H1 (cell line): ENCODE results near the gene DCHS1. TPM values are rescaled to one million over a fixed set of nuclear protein-coding genes. Genes with fewer than 3 reads are reported as not detected.
A peak's percentile ranks its signal among the peaks of the same experiment; 100 is the strongest.

ENCODE experiments used
- CTCF ChIA-PET: fragments of 300-600 bp; sonication (Branson Sonifier 250); formaldehyde crosslinking; loops from one replicate; lab custom pipeline; 2021; ENCODE audit not compliant: partially characterized antibody; lab: Charles Lee
- POLR2A ChIA-PET: fragments of 300-600 bp; sonication (Branson Sonifier 250); formaldehyde crosslinking; loops from one replicate; lab custom pipeline; 2021; ENCODE audit warnings: inconsistent platforms; ENCODE audit not compliant: partially characterized antibody; lab: Charles Lee
- DNase-seq, 2 experiments: peaks; one replicate each; pipeline versions ENCODE4 v3.0.0 to v3.0.0-alpha.2; 2010 to 2022; ENCODE audit warnings: low spot score in 2 of 2, low read depth in 1 of 2, mixed read lengths in 1 of 2
- FAIRE-seq: peaks from 2 replicates; lab custom pipeline; 2011; peaks lifted over from hg19 to GRCh38; lab: Jason Lieb, UNC
- H2AFZ ChIP-seq: 2 replicates; pipeline ENCODE4 v1.8.1; 2012; ENCODE audit warnings: low read length, inconsistent platforms
- H2AK5ac ChIP-seq: 2 replicates; pipeline ENCODE4 v1.6.1; 2013; ENCODE audit warnings: low read depth, low read length
- H2BK120ac ChIP-seq: replicated peaks from 2 replicates; pipeline ENCODE3; 2013; ENCODE audit warnings: low read depth, low read length, inconsistent platforms
- H2BK12ac ChIP-seq: 2 replicates; pipeline ENCODE4 v1.6.1; 2013; ENCODE audit warnings: low read depth, low read length
- H2BK15ac ChIP-seq: 2 replicates; pipeline ENCODE4 v1.6.1; 2013; ENCODE audit warnings: low read length
- H2BK20ac ChIP-seq: 2 replicates; pipeline ENCODE4 v1.6.1; 2013; ENCODE audit warnings: low read length
- H2BK5ac ChIP-seq: 2 replicates; pipeline ENCODE4 v1.6.1; 2013; ENCODE audit warnings: low read depth, low read length
- H3K14ac ChIP-seq: 2 replicates; pipeline ENCODE4 v1.6.1; 2013; ENCODE audit warnings: inconsistent platforms; ENCODE audit not compliant: insufficient read length
- H3K18ac ChIP-seq: 2 replicates; pipeline ENCODE4 v1.6.1; 2013; ENCODE audit warnings: low read length; ENCODE audit errors: extremely low read depth
- H3K23ac ChIP-seq: 2 replicates; pipeline ENCODE4 v1.6.1; 2013; ENCODE audit warnings: inconsistent platforms; ENCODE audit not compliant: insufficient read length
- H3K23me2 ChIP-seq: 2 replicates; pipeline ENCODE4 v1.6.1; 2013; ENCODE audit warnings: low read depth, low read length
- H3K27ac ChIP-seq: 2 replicates; pipeline ENCODE4 v1.6.1; 2011; ENCODE audit warnings: low read depth, low read length, inconsistent platforms
- H3K27me3 ChIP-seq, 4 experiments: replicated peaks in 1 of 4; 1 replicate in 1 of 4; 2 replicates in 3 of 4; pipeline versions ENCODE4 v1.6.1 to v1.8.1; 2011 to 2013; ENCODE audit warnings: low read length in 3 of 4, mild to moderate bottlenecking in 3 of 4, inconsistent platforms in 2 of 4, mixed read lengths in 2 of 4, moderate library complexity in 1 of 4; ENCODE audit not compliant: control insufficient read depth in 3 of 4, insufficient read depth in 3 of 4; ENCODE audit errors: extremely low read depth in 1 of 4
- H3K36me3 ChIP-seq, 4 experiments: 2 replicates each; pipeline versions ENCODE4 v1.6.1 to v1.8.1; 2011 to 2013; ENCODE audit warnings: mild to moderate bottlenecking in 4 of 4, low read length in 3 of 4, moderate library complexity in 2 of 4, control low read depth in 1 of 4, inconsistent platforms in 1 of 4; ENCODE audit not compliant: insufficient read depth in 4 of 4, control insufficient read depth in 2 of 4
- H3K4ac ChIP-seq: replicated peaks from 2 replicates; pipeline ENCODE3; 2013; ENCODE audit warnings: low read length, low read depth, mixed read lengths, inconsistent platforms; ENCODE audit not compliant: insufficient read length
- H3K4me1 ChIP-seq, 4 experiments: replicated peaks in 1 of 4; 1 replicate in 1 of 4; 2 replicates in 3 of 4; pipeline versions ENCODE4 v1.6.1 to v1.8.1; 2011 to 2013; ENCODE audit warnings: low read length in 3 of 4, inconsistent platforms in 2 of 4, mixed read lengths in 1 of 4; ENCODE audit not compliant: insufficient read depth in 4 of 4, control insufficient read depth in 3 of 4
- H3K4me2 ChIP-seq, 2 experiments: 2 replicates each; pipeline versions ENCODE4 v1.6.1 to v1.8.1; 2011 to 2013; ENCODE audit warnings: low read depth in 2 of 2, low read length in 2 of 2, control low read depth in 1 of 2, inconsistent platforms in 1 of 2, mild to moderate bottlenecking in 1 of 2; ENCODE audit not compliant: insufficient read depth in 1 of 2
- H3K4me3 ChIP-seq, 4 experiments: fragments of 200-600, 300-600 bp in 1 of 4; sonication (generic), shearing (Covaris generic), sonication (Bioruptor Twin) in 1 of 4; 2 replicates each; pipeline versions ENCODE4 v1.5.1 to v1.8.1; 2011 to 2016; ENCODE audit warnings: low read length in 4 of 4, low read depth in 3 of 4, control low read depth in 2 of 4, inconsistent platforms in 2 of 4, mild to moderate bottlenecking in 2 of 4, mixed read lengths in 1 of 4, moderate library complexity in 1 of 4; ENCODE audit not compliant: insufficient read depth in 2 of 4; ENCODE audit errors: extremely low read depth in 1 of 4
- H3K56ac ChIP-seq: replicated peaks from 2 replicates; pipeline ENCODE3; 2013; ENCODE audit warnings: low read depth, mild to moderate bottlenecking, mixed read lengths, low read length, inconsistent platforms; ENCODE audit not compliant: insufficient read length
- H3K79me1 ChIP-seq: 2 replicates; pipeline ENCODE4 v1.6.1; 2013; ENCODE audit warnings: low read depth, low read length, control low read depth
- H3K79me2 ChIP-seq, 2 experiments: 2 replicates each; pipeline versions ENCODE4 v1.6.1 to v1.8.1; 2012 to 2013; ENCODE audit warnings: low read length in 2 of 2, mild to moderate bottlenecking in 2 of 2, inconsistent platforms in 1 of 2; ENCODE audit not compliant: insufficient read depth in 2 of 2, control insufficient read depth in 1 of 2
- H3K9ac ChIP-seq, 4 experiments: replicated peaks in 1 of 4; 1 replicate in 1 of 4; 2 replicates in 3 of 4; pipeline versions ENCODE4 v1.6.1 to v1.8.1; 2011 to 2013; ENCODE audit warnings: low read depth in 3 of 4, low read length in 3 of 4, control low read depth in 2 of 4, mild to moderate bottlenecking in 2 of 4, moderate library complexity in 2 of 4, inconsistent platforms in 1 of 4; ENCODE audit errors: extremely low read depth in 1 of 4
- H3K9me3 ChIP-seq, 2 experiments: 2 replicates each; pipeline versions ENCODE4 v1.6.1 to v1.8.1; 2012 to 2013; ENCODE audit warnings: mild to moderate bottlenecking in 2 of 2, moderate library complexity in 2 of 2, control low read depth in 1 of 2, inconsistent platforms in 1 of 2, low read depth in 1 of 2, low read length in 1 of 2, mixed read lengths in 1 of 2; ENCODE audit not compliant: insufficient read depth in 2 of 2
- H4K20me1 ChIP-seq, 2 experiments: replicated peaks in 1 of 2; 2 replicates each; pipeline versions ENCODE3 to v1.8.1; 2011 to 2013; ENCODE audit warnings: inconsistent platforms in 2 of 2, low read length in 2 of 2, mild to moderate bottlenecking in 1 of 2; ENCODE audit not compliant: insufficient read depth in 2 of 2, control insufficient read depth in 1 of 2
- H4K5ac ChIP-seq: 2 replicates; pipeline ENCODE4 v1.6.1; 2013; ENCODE audit warnings: low read length, low read depth, mixed read lengths, inconsistent platforms; ENCODE audit not compliant: insufficient read length
- H4K8ac ChIP-seq: 2 replicates; pipeline ENCODE4 v1.8.0; 2013; ENCODE audit warnings: mild to moderate bottlenecking, moderate library complexity, low read length, inconsistent platforms; ENCODE audit not compliant: insufficient read depth; ENCODE audit errors: extremely low read depth
- H4K91ac ChIP-seq: replicated peaks from 2 replicates; pipeline ENCODE3; 2013; ENCODE audit warnings: low read length, mixed read lengths, inconsistent platforms; ENCODE audit not compliant: insufficient read length
- BRCA1 ChIP-seq: IDR thresholded peaks from 2 replicates; pipeline ENCODE4 v1.6.1; 2012; ENCODE audit warnings: low read depth, low read length, improper control_type of control experiment
- HDAC6 ChIP-seq: IDR thresholded peaks from one replicate; pipeline ENCODE4 v1.7.1; 2012; ENCODE audit warnings: low read depth, mild to moderate bottlenecking, inconsistent platforms, low read length, moderate library complexity
- KDM4A ChIP-seq: IDR thresholded peaks from one replicate; pipeline ENCODE4 v1.7.1; 2012; ENCODE audit warnings: low read depth, mild to moderate bottlenecking, moderate library complexity, low read length, inconsistent platforms; ENCODE audit not compliant: severe bottlenecking
- POLR2A ChIP-seq, 2 experiments: IDR thresholded peaks; 1 replicate in 1 of 2; 2 replicates in 1 of 2; pipeline ENCODE4 v1.6.1; 2011; ENCODE audit warnings: low read depth in 2 of 2, low read length in 2 of 2, mild to moderate bottlenecking in 2 of 2; ENCODE audit errors: control extremely low read depth in 1 of 2
- SP1 ChIP-seq: IDR thresholded peaks from 2 replicates; pipeline ENCODE4 v1.6.1; 2011; ENCODE audit warnings: low read depth, low read length
- WGBS, 2 experiments: shearing (Covaris generic) in 1 of 2; methylation state at CpG; one replicate each; pipeline versions ENCODE4 v1.1.6 to v1.1.7; 2013 to 2015; ENCODE audit warnings: low lambda C conversion rate in 2 of 2, mixed read lengths in 2 of 2, inconsistent platforms in 1 of 2, low coverage in 1 of 2, missing lambda C conversion rate in 1 of 2; ENCODE audit not compliant: insufficient replicate concordance in 2 of 2, insufficient coverage in 1 of 2, insufficient read length in 1 of 2; ENCODE audit errors: extremely low coverage in 1 of 2, missing lambda C conversion rate in 1 of 2; 5-methylcytosine and 5-hydroxymethylcytosine counted together
- polyA plus RNA-seq, 7 experiments: library from polyadenylated mRNA; depleted of rRNA in 3 of 7; stranded (reverse) in 5 of 7; unstranded in 2 of 7; fragments of >200 nt in 5 of 7; fragments of 200-250 nt in 2 of 7; gene quantifications; 1 replicate in 5 of 7; 2 replicates in 1 of 7; 4 replicates in 1 of 7; pipeline versions ENCODE4 v1.2.1 to v1.2.3, GENCODE V29; 2011 to 2013; ENCODE audit warnings: missing spikeins in 2 of 7, mixed read lengths in 2 of 7
- total RNA-seq: library from RNA; stranded (reverse); fragmentation: NEBNext Ultra II Directional; extraction: Animal tissue kit (Norgen Biotek cat#: 25700); gene quantifications from 2 replicates; pipeline ENCODE4 v1.2.1, GENCODE V29; 2021

DCHS1 gene
- total and polyA plus RNA-seq, 2 of the 8 experiments (the other 6 are each of a cell fraction or from before 2014, with no cell fraction given): 8.2 to 10.5 TPM

DNA sequence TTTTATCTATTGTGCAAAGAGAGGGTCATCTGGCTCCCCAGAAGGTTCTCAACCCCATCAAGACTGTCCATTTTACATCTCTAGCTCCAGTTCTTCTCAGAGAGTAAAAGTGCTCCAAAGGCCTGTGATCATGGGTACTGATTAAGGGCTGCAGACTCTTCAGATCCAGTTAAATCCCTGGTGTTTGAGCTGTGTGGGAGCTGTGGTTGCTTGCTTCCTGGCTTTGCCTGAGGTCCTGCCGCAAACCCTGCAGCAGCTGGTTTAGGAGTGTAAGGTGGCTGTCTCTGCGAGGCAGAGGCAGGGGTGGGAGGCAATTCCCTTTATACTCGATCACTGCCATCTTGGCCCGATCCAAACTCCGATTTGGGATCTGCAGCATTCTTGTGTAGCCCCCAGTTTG is 26.3 kb upstream of the DCHS1 start:
- H2BK120ac ChIP-seq: no peak overlapping the region
- no peak overlapping the region for H3K14ac ChIP-seq
- H4K5ac ChIP-seq: no peak overlapping the region
- peaks cover 0 to 8% of the 10 kb centered on the region in 2 experiments for H4K20me1 ChIP-seq
- H3K4ac ChIP-seq: no peak overlapping the region
- peaks cover 0 to 21% of the 10 kb centered on the region in 2 experiments; a peak in 3 of 4 replicates for H3K79me2 ChIP-seq
- H3K79me1 ChIP-seq: no peaks in the 10 kb centered on the region
- H3K23ac ChIP-seq: no peak overlapping the region
- no peak overlapping the region for H2BK5ac ChIP-seq
- 0 out of 2 replicates have a peak overlapping the region, but pooled peaks have one; percentile 14 for H2AK5ac ChIP-seq
- H2BK20ac ChIP-seq: no peak overlapping the region
- H2BK12ac ChIP-seq: no peak overlapping the region
- CTCF ChIA-PET: interaction anchor here (1.2 to 5.3 kb wide), 5 partner anchors 13 to 61 kb away, joined by 3 to 22 read pairs (median 9); no protein-coding TSS in a partner anchor
- peaks cover 2 to 6% (median 5%) of the 10 kb centered on the region in 4 experiments; a peak in 4 of 7 replicates for H3K4me1 ChIP-seq
- H3K9me3 ChIP-seq: no peaks in the 10 kb centered on the region
- no peak for TF ChIP-seq BRCA1
- no peak; the same call in 1 of the 2 replicates for TF ChIP-seq SP1
- TF ChIP-seq KDM4A: no peak
- no peak for TF ChIP-seq HDAC6
- TF ChIP-seq POLR2A (IDR thresholded peaks at IDR 0.05; ENCODE audit: control extremely low read depth in 1 of 2, low read depth in 2 of 2, low read length in 2 of 2): no peak
- POLR2A ChIA-PET: interaction anchor here (1.0 to 4.0 kb wide), 6 partner anchors 10 to 102 kb away, joined by 3 to 32 read pairs (median 6); no protein-coding TSS in a partner anchor
- H3K23me2 ChIP-seq: peaks cover 6% of the 10 kb centered on the region; the same call in 1 of the 2 replicates
- peaks cover 9 to 21% (median 14%) of the 10 kb centered on the region in 4 experiments; a peak in 7 of 8 replicates for H3K36me3 ChIP-seq
- H3K27me3 ChIP-seq: no peaks in the 10 kb centered on the region; a peak in 1 of 7 replicates
- peak overlapping the region; percentile 45 to 99 (median 98) for H3K9ac ChIP-seq
- FAIRE-seq: no peak
- H3K4me3 ChIP-seq: peak overlapping the region; percentile 90 to 99 (median 98)
- no peak overlapping the region for H3K18ac ChIP-seq
- peak overlapping the region; percentile 97; the same call in 1 of the 2 replicates for H3K27ac ChIP-seq
- H3K4me2 ChIP-seq: peak overlapping the region; percentile 76 to 95
- H2AFZ ChIP-seq: no peak overlapping the region
- H4K8ac ChIP-seq: 0 out of 2 replicates have a peak overlapping the region, but pooled peaks have one; percentile 57
- no peak overlapping the region for H4K91ac ChIP-seq
- no peak overlapping the region for H3K56ac ChIP-seq
- no peak overlapping the region for H2BK15ac ChIP-seq
- 75% methylated on average over 5 of the region's 5 CpGs; no CpG with 5 or more reads in 1 of the 2 experiments for WGBS, 2 experiments
- DNase-seq: no peak
